ENCODE measurements around the gene FERMT2.
A peak's percentile ranks its signal among the peaks of the same experiment; 100 is the strongest.

FERMT2 gene

GRCh38 chr14:52824462-52824861 lies 126.4 kb downstream of the FERMT2 start:
- DNase-seq (ENCODE audit: low read depth): peak; percentile 43

GRCh38 chr14:52821805-52822250 lies 129.0 kb downstream of the FERMT2 start:
- no peak for DNase-seq (ENCODE audit: low read depth)

DNA sequence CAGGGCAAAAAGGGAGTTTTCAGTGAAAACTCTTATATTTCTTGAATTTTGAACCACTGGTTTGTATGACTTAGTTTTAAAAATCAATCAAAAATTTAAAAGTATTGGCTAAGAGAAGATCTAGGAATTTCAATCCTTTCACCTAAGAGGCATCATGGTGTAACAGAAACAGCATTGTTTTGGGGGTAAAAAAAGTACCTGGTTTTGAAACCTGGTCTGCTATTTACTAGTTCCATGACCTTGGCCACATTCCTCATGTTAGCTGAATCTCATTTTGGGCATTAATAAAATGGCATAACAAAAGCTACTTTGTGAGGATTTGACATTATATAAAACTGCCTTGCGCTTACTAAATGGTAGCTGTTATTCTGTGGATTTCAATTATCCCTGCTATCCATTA lies 142.7 kb downstream of the FERMT2 start:
- DNase-seq (ENCODE audit: low read depth): no peak
